ENCODE data around the gene CSRP1.

The CSRP1 gene

GRCh38 chr1:201506557-201507359 is at the start of gene CSRP1:
Gene CSRP1, minus strand, starts transcription at chr1:201507123. Its CDS starts 10,820 bp downstream, at chr1:201496303.
- peak; percentile 21 to 80 for DNase-seq

- no peak for DNase-seq
Observed at GRCh38 chr1:201555593-201555945, 48.6 kb upstream of the CSRP1 start.

- DNase-seq, result no peak
Observed at GRCh38 chr1:201554789-201555592, 48.1 kb upstream of the CSRP1 start.

- no peak for DNase-seq
Observed at GRCh38 chr1:201554190-201554600, 47.3 kb upstream of the CSRP1 start.

DNA sequence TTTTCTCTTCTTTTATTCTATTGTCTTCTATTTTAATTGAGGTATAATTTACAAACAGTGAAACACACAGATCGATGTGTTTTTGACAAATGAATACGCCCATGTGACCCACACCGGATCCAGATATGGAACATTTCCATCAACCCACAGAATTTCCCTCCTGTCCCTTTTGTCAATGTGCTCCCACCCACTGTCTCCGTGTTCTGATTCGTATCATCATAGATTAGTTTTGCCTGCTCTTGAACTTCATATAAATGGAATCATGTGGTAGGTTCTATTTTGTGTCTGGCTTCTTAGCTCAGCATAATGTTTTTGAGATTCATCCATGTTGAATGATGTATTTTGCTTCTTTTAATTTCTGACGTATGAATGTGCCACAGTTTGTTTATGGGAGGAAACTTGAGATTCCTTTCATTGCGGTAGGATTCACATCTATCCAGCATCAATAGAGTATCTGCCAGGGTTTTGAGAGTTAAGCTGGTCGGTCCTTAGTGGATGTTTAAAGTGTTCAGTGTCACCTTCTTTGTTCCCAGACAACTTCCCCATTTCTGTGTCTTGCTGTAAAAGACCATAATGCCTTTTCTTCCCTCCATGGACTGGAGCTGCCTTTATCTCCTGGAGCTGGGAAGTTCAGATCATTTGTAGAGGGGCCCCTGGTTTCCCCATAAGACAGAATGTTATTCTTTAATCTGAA is 46.7 kb upstream of the CSRP1 start:
- no peak for DNase-seq

DNA sequence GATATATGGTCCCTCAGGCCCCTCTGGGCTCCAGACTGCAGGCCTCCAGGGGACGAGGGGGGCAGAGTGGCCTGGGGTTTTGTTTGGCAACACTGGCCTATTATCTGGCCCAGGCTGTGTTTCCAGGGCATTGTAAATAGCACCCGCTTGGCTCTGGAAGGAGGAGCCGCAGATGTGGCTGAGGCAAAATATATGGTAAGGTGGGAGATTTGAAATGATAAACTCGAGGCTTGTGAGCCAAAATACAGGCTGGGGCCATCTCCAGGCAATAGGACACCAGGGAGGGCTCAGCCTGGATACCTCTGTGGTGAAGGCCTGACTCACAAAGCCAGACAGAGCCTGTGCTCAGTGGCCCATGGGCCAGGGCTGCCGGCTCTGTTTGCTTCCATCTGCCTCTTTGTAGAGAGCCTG is 46.0 kb upstream of the CSRP1 start:
- no peak for DNase-seq

DNA sequence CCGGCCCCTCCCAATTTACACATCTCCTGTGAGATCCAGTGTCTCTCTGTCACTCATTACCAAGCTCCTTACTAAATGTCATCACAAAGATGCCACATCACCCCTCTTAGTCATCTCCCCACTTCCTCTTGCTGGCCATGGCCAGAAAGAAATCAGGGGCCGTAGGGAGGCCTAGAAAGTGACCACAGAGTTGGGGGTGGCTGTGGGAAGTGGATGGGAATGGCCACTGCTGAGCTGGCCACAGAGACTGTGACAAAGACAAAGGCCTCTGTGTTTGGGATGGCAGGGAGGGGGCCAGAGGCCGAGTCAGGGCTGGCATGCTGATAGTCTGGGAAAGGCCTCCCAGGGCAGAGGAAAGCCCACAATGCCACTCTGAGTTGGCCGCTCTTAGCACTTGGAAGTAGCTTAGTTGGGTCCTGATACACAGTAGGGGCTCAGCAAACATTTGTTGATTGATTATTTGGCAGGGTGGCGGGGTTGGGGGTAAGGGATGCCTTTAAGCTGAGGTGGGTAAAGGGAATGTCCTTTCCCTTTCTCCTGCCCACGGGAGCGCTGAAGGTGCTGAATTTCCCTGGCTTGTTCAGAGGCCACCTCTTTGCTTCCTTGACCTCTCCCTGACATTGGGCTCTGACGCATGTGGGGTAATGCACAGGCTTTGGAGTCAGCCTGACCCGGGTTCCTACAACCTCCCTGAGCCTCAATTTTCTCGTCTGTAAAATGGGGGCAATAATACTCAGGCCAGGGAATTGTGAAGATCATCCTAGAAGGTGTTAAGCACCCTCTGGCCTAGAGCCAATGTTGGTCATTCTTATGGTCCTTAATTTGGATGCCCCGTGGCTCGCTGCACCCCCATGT is 45.2 kb upstream of the CSRP1 start:
- DNase-seq, result no peak

DNA sequence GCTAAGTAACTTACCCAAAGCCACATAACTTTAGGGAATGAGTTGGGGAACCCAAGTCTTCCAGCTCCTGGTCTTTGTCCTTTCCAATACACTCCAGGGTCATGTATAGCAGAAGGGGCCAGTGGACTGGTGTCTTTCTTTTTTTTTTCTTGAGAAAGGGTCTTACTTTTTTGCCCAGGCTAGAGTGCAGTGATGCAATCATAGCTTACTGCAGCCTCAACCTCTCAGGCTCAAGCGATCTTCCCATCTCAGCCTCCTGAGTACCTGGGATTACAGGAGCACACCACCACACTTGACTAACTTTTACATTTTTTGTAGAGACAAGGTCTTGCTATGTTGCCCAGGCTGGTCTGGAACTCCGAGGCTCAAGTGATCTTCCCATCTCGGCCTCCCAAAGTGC is 44.2 kb upstream of the CSRP1 start:
- no peak for DNase-seq

DNA sequence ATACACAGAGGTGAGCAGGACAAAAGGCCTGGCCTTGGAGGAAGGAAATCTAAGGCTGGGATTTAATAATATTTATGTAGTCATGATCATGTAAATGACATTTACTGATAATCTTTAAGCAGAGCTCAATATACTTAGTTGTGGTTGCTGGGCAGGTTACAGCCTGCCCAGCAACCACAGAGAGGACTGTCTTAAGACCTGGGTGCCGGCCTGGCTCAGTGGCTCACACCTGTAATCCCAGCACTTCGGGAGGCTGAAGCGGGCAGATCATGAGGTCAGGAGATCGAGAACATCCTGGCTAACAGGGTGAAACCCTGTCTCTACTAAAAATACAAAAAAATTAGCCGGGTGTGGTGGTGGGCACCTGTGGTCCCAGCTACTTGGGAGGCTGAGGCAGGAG is 42.6 kb upstream of the CSRP1 start:
- peak in 1 of 2 experiments; percentile 17 for DNase-seq

DNA sequence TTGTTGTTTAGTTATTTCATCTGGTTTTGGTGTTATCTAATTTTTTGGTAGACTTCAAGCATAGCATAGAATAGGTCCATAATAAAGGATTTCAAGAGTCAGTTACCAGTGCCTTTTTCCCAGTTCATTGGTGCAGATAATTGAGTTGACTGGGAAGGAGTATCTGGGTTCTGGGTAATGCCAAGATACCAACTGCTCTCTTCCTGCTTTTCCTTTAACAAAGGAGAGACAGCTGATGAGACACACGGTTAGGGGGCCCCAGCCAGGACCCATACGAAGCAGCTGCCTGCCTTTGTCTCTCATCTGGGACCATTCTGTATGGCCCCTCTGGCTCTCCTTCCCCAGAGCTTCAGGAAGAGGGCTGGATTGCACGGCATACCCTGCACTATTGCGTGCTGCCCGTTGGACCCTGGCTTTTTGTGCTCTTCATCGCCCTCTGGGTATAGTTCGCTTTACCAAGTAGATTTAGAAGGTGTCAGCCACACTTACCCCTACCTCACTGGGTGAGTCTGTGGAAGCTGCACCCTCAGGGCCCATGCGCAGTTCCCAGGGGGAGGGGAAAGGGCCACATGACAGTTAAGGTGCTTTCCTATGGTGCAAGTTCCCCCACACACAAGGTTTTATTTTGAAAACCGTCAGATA is 39.0 kb upstream of the CSRP1 start:
- peak; percentile 51 to 74 for DNase-seq

DNA sequence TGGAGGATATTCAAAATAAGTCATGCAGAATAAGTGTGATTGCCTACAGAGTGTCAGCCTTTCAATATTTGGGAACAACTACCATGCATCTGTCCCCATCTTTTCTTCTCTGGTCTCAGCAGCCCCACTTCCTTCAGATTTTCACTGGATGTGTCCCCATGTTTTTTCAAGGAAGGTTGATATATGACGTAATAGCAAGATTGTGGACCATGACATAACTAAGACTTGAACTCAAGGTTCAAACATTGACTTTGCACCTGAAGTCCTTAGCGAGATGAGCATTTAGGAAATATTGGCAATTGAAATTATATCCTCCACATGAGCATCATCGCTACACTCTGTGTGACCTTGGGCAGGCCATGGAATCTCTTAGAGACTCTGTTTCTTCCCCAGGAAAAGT is 37.8 kb upstream of the CSRP1 start:
- no peak for DNase-seq

DNA sequence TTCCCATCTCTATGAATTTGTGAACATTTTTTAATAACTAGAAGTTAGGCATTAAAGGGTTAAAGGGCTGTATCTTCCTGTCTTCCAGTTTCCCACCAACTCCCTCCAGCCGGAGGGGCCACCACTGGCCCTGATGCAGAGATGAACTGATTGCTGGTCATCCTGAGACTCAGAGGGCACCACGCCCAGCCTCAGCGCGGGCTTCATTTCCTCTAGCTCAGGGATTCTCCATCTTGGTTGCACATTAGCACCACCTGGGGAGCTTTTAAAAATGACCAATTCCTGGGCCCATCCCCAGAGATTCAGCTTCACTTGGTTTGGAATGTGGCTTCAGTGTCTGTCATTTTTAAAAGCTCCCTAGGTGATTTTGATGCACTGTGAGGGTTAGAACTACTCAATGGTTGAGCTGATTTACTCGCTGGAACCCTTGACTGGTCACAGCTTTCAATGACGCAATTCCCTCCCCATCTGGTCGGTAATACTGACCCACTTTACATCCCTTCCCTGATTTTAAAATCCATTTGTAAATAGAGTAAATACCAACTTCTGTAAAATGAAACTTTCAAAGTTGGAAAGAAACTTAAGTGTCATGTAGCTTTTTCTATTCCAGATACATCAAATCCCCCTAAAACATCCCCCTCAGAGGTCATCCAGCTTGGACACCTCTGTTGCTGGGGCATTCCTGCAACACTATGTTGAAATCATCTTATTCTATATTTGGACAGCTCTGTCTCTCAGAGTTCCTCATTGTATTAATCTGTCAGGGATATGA is 37.1 kb upstream of the CSRP1 start:
- DNase-seq, result no peak

DNA sequence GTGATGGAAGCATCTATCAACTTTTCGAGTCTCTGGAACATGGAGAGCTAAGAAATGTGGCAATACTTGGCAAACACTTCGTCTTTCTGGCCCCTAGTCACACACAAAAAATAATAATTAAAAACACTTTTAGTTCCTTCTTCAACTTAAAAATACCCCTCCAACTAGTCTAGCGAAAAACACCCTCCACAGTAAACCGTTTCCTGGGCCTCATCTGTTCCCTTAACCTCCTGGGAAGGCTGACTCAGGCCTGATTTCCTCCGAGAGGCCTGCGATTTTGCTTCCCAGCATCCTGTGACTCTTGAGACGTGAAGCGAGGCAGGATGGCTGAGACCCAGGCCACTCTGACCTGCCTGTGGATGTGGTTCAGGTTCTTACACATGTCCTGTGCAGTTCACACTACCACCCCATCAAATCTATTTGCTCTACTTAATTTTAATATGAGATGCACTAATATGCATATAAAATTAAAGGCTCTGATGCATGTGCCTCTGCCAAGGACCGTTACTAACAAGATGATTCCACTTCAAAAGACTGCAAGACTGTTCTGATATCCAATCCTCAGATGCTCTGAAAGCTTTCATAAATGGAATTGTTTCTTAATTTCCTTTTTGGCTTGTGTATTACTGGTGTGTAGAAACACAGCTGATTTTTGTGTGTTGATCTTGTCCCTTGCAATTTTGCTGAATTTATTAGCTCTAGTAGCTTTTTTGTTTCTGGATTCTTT is 35.5 kb upstream of the CSRP1 start:
- DNase-seq, result no peak

DNA sequence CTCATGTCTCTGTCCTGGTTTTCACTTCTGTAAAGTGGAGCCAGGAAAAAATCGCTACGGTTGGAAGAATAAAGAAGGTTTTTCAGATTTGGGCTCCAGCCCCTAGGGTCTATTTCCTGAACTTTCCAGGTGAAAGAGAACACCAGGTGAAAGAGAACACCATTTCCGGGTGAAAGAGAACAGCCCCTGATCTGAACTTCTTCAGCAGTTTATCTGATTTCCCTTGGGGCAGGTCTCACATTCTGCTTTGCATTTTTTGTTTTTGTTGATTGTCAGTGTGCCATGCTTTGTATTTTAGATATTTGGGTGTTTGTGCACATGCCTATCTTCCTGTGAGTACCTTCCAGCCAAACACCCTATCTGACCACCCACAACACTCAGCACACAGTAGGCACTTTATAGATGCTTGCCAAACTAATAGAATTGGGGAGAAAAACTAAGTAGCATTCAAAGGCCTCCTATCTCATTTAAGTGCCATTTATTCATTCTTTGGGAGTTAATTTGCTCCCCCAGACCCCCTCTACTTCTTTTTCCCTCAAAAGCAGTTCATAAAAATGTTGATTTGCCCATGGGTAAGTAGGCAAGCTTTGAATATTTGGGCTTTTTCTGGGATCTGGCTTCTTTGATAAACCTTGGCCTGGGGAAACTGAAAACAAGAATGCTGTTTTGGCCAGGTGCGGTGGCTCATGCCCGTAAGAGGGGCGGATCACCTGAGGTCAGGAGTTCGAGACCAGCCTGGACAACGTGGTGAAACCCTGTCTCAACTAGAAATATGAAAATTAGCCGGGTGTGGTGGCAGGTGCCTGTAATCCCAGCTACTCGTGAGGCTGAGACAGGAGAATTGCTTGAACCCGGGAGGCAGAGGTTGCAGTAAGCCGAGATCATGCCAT is 34.2 kb upstream of the CSRP1 start:
- peak; percentile 76 for DNase-seq

GRCh38 chr1:201539561-201540431 is 32.9 kb upstream of the CSRP1 start:
- DNase-seq, result peak; percentile 67 to 77

- peak; percentile 46 to 66 for DNase-seq
Observed at GRCh38 chr1:201538612-201539551, 32.0 kb upstream of the CSRP1 start, which contains the start of gene NAV1. Gene NAV1, plus strand, starts transcription at chr1:201539127. Its CDS starts 83,758 bp downstream, at chr1:201622885.

All from NCI-H526 (cell line).